Activated CD4-positive, alpha-beta T cell treated with anti-CD3 and anti-CD28 coated beads, Interleukin-2, amount 10 ng/mL, durations not matched to agents 7 days and 5 days (primary cell): ENCODE data around the gene AFG3L2. TPM values are rescaled to one million over a fixed set of nuclear protein-coding genes. Genes with fewer than 3 reads are reported as not detected.

Experiments
- CTCF ChIA-PET: fragments of 350-600 bp; sonication (Branson Sonifier 250); formaldehyde crosslinking; loops from one replicate; lab custom pipeline; 2021; ENCODE audit warnings: antibody characterized with exemption; lab: Charles Lee
- POLR2A ChIA-PET: fragments of 350-600 bp; sonication (Branson Sonifier 250); formaldehyde crosslinking; loops from one replicate; lab custom pipeline; 2021; ENCODE audit warnings: antibody characterized with exemption; lab: Charles Lee
- DNase-seq: peaks from one replicate; pipeline ENCODE4 v3.0.0-alpha.2; 2020
- H3K27ac Mint-ChIP-seq: one replicate; pipeline ENCODE4 v1.8.0; 2021; ENCODE audit warnings: mild to moderate bottlenecking, moderate library complexity, mixed read lengths
- H3K27me3 Mint-ChIP-seq: one replicate; pipeline ENCODE4 v1.8.0; 2021; ENCODE audit warnings: mixed read lengths
- H3K36me3 Mint-ChIP-seq: one replicate; pipeline ENCODE4 v1.8.0; 2021; ENCODE audit warnings: low read depth, mixed read lengths
- H3K4me1 Mint-ChIP-seq: one replicate; pipeline ENCODE4 v1.8.0; 2021; ENCODE audit warnings: mixed read lengths
- H3K4me3 Mint-ChIP-seq: one replicate; pipeline ENCODE4 v1.8.0; 2021; ENCODE audit warnings: mild to moderate bottlenecking, moderate library complexity, mixed read lengths
- H3K9me3 Mint-ChIP-seq: one replicate; pipeline ENCODE4 v1.8.0; 2021; ENCODE audit warnings: mixed read lengths
- total RNA-seq, 2 experiments: library from RNA; stranded (reverse); gene quantifications; one replicate each; pipeline ENCODE4 v1.2.3, GENCODE V29; 2021

The AFG3L2 gene
- total RNA-seq, 2 experiments from 2014 or later: 35.7 to 36.4 TPM

DNA sequence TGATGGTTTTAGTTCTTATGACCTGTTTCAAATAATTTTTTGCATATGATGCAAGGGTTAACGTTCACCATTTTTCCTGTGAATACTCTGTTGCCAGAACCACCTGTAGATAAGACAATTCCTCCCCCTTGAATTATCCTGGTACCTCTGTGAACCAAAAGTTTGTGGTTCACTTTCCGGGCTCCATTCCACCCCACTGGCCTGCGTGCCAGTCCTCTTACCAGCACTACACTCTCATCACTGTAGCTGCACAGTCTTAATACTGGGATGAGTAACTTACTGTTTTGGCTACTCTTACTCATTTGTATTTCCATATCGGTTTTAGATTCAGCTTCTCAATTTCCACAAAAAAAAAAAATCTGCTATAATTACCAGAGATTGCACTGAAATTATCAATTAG, 34.4 kb downstream of the AFG3L2 start:
- no peaks in the 10 kb centered on the region for H3K4me1 Mint-ChIP-seq
- H3K27ac Mint-ChIP-seq: peak overlapping the region; percentile 52
- no peak overlapping the region for H3K4me3 Mint-ChIP-seq
- DNase-seq: no peak
- no peaks in the 10 kb centered on the region for H3K9me3 Mint-ChIP-seq
- peaks cover 35% of the 10 kb centered on the region for H3K36me3 Mint-ChIP-seq
- ChIA-PET POLR2A (no interaction called here), CTCF (no interaction called here)
- H3K27me3 Mint-ChIP-seq: no peaks in the 10 kb centered on the region

DNA sequence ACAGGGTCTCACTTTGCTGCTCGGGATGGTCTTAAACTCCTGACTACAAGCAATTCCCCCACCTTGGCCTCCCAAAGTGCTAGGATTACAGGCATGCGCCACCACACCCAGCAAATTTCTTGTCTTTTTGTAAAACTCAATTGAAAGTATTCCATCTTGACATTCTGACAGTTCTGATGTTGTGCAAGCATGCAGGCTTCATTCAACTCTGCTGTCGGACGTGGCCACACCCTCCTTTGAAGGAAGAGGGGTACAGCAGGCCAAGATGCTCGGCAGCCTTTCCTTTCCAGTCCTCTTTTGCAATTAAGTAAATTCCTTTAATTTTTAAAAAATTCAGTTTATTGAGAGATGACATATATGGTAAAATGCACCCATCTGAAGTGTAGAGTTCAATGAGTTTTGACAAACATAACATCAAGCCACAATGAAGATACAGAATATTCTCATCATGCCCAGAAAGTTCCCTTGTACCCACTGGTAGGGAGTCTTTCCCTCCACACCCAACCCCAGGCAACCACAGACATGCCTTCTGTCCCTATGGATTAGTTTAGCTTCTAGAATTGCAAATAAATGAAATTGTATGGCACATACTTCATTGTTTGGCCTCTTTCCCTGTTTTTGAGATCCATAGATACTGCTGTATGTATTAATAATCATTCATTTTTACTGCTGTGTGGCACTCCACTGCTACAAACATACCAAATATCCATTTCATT, 35.9 kb downstream of the AFG3L2 start:
- POLR2A ChIA-PET: interaction anchor here (0.6 kb wide), 1 partner anchor 15 kb away, joined by 5 read pairs; no protein-coding TSS in a partner anchor

DNA sequence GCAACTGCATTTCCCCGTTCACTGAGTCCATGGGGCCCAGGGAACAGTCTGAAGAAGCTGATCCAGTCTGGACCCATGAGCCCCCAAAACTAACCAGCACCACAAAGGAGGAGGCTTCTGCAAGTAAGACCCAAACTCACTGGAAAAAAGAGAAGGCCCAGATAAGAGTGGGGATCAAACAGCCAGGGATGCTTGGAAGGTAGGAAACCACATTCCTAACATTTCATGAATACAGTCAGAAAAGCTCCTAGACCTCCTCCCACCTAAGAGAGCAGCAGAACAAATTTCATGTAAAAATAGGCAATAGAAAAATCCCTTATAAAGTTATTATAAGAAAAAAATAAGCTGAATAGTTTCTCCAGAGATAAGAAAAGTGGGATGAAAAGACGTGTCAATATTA, 38.6 kb downstream of the AFG3L2 start:
- Mint-ChIP-seq H3K4me1 (peaks cover 3% of the 10 kb centered on the region), H3K36me3 (peaks cover 28% of the 10 kb centered on the region), H3K27ac (no peak overlapping the region), H3K4me3 (no peak overlapping the region), H3K9me3 (no peaks in the 10 kb centered on the region), H3K27me3 (no peaks in the 10 kb centered on the region)
- ChIA-PET CTCF (interaction anchor here (0.9 kb wide), 1 partner anchor 13 kb away, joined by 4 read pairs; no protein-coding TSS in a partner anchor), POLR2A (no interaction called here)
- DNase-seq: no peak

More for the DNA sequence above, 35.9 kb downstream of the AFG3L2 start:
- Mint-ChIP-seq H3K36me3 (peaks cover 36% of the 10 kb centered on the region), H3K4me3 (no peak overlapping the region), H3K27me3 (no peaks in the 10 kb centered on the region), H3K27ac (no peak overlapping the region), H3K9me3 (no peaks in the 10 kb centered on the region), H3K4me1 (peaks cover 3% of the 10 kb centered on the region)
- no peak for DNase-seq
- CTCF ChIA-PET: interaction anchor here (0.6 kb wide), 1 partner anchor 17 kb away, joined by 4 read pairs; no protein-coding TSS in a partner anchor

DNA sequence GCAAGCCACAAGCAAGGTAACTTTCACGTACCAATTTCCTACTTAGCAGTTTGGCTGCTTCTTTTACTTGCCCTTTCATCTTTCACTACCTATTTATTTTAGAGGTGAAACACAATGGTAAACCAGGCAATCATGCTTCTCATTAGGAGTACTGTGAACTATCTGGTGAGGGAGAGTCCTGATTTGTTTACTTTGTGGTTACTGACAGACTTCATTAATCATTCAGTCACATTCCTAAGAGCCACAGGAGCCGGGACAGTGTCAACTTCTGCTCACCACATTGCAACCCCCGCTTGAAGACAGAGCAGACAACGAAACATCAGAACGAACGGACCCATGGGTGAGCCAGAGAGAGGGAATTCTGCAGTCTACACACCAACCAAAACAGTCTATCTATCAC, 40.1 kb downstream of the AFG3L2 start:
- Mint-ChIP-seq H3K4me1 (peaks cover 3% of the 10 kb centered on the region), H3K36me3 (peaks cover 20% of the 10 kb centered on the region), H3K27me3 (no peaks in the 10 kb centered on the region), H3K9me3 (no peaks in the 10 kb centered on the region), H3K27ac (no peak overlapping the region), H3K4me3 (no peak overlapping the region)
- no peak for DNase-seq
- ChIA-PET POLR2A (no interaction called here), CTCF (interaction anchor here (0.5 to 2.0 kb wide), 2 partner anchors 9 to 301 kb away, joined by 4 to 5 read pairs; no protein-coding TSS in a partner anchor)

DNA sequence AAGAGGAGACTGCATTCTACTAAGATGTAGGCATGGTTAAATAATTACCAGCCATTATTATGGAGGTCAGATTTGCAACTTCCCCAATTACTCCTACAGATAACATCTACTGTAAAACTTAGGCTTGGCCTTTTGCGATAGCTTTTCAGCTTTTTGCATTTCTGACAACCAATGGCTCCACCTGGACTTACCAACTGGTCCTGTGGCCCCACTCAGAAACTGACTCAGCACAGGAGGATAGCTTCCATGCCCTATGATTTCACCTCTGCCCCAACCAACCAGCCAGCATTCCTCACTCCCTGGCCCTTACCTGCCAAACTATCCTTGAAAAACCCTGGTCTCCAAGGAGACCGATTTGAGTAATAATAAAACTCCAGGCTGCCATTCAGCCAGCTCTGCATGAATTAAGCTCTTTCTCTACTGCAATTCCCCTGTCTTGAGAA, 40.8 kb downstream of the AFG3L2 start:
- H3K9me3 Mint-ChIP-seq: no peaks in the 10 kb centered on the region
- H3K27ac Mint-ChIP-seq: no peak overlapping the region
- peaks cover 19% of the 10 kb centered on the region for H3K36me3 Mint-ChIP-seq
- no peak for DNase-seq
- peaks cover 3% of the 10 kb centered on the region for H3K4me1 Mint-ChIP-seq
- no peak overlapping the region for H3K4me3 Mint-ChIP-seq
- H3K27me3 Mint-ChIP-seq: no peaks in the 10 kb centered on the region
- ChIA-PET CTCF (interaction anchor here (2.0 kb wide), 1 partner anchor 8 kb away, joined by 5 read pairs; no protein-coding TSS in a partner anchor), POLR2A (interaction anchor here (0.6 kb wide), 1 partner anchor 154 kb away, joined by 3 read pairs; no protein-coding TSS in a partner anchor)

DNA sequence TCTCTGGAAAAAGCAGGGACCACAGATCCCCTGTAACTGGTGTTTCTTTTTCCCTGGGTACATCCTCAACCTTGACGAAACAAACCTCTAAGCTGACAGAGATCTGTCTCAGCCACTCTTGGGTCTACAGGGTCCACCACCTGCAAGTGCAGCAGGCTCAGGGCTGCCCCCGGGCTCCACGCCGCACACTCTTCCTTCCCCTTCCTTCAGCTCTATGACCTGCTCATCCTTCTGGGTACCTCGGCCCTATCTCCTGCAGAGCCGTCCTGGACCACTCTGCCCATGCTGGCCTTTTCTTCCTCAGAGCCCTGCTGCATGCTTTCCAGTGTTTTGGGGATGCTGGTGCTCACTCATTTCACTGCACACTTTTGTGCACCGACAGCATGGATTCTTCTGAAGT, 41.5 kb downstream of the AFG3L2 start:
- peaks cover 19% of the 10 kb centered on the region for H3K36me3 Mint-ChIP-seq
- H3K4me1 Mint-ChIP-seq: peaks cover 3% of the 10 kb centered on the region
- CTCF ChIA-PET: interaction anchor here (1.0 to 2.0 kb wide), 2 partner anchors 8 to 13 kb away, joined by 3 to 5 read pairs; no protein-coding TSS in a partner anchor
- no peak overlapping the region for H3K4me3 Mint-ChIP-seq
- H3K27ac Mint-ChIP-seq: no peak overlapping the region
- POLR2A ChIA-PET: no interaction called here
- H3K27me3 Mint-ChIP-seq: no peaks in the 10 kb centered on the region
- H3K9me3 Mint-ChIP-seq: no peaks in the 10 kb centered on the region
- DNase-seq: no peak

DNA sequence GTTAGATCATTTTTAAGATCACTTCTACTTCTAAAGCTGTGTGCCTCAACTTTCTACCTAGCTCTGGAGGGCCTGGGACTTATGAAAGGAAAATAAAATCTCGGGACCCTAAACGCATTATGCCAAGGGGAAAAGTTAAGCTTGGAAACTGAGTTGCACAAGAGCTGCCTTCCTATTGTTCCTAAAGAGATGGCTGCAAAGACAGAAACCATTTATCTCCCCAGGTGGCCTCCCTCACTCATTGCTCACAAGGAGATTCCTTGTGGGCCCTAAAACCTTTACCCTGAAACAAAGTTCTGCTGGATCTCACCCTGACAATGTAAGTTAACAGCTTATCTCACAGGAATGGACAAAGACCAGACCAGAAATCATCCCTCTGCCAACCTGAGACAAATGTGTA, 42.2 kb downstream of the AFG3L2 start:
- ChIA-PET POLR2A (no interaction called here), CTCF (interaction anchor here (1.0 to 1.3 kb wide), 2 partner anchors 10 to 14 kb away, joined by 3 read pairs; no protein-coding TSS in a partner anchor)
- Mint-ChIP-seq H3K9me3 (no peaks in the 10 kb centered on the region), H3K27me3 (no peaks in the 10 kb centered on the region), H3K36me3 (peaks cover 19% of the 10 kb centered on the region), H3K4me1 (peaks cover 3% of the 10 kb centered on the region), H3K4me3 (no peak overlapping the region), H3K27ac (no peak overlapping the region)
- no peak for DNase-seq

DNA sequence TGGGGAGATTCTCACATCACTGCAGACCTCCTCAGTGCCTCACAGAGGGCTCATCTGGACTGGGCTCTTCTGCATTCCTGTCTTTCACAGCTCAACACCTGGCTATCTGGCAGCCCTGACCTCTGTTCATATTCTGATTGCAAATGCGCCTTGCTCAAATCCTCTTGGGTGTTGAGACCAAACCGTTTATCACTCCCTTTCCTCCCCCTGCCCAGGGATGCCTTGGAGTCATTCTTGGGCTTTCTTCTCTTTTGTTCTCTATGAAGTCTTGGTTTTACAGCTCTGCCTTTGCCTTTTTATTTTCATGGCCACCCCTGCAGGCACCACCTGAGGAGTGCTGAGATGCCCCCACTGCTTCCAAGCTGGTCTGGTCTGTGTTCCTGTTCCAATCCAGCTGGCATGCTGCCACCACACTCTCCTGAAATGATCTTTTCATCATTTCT, 42.6 kb downstream of the AFG3L2 start:
- Mint-ChIP-seq H3K36me3 (peaks cover 20% of the 10 kb centered on the region), H3K27me3 (no peaks in the 10 kb centered on the region), H3K4me3 (no peak overlapping the region), H3K27ac (no peak overlapping the region), H3K9me3 (no peaks in the 10 kb centered on the region), H3K4me1 (peaks cover 3% of the 10 kb centered on the region)
- ChIA-PET CTCF (interaction anchor here (1.0 to 1.3 kb wide), 2 partner anchors 10 to 14 kb away, joined by 3 read pairs; no protein-coding TSS in a partner anchor), POLR2A (interaction anchor here (0.6 kb wide), 1 partner anchor 113 kb away, joined by 8 read pairs; no protein-coding TSS in a partner anchor)
- no peak for DNase-seq

DNA sequence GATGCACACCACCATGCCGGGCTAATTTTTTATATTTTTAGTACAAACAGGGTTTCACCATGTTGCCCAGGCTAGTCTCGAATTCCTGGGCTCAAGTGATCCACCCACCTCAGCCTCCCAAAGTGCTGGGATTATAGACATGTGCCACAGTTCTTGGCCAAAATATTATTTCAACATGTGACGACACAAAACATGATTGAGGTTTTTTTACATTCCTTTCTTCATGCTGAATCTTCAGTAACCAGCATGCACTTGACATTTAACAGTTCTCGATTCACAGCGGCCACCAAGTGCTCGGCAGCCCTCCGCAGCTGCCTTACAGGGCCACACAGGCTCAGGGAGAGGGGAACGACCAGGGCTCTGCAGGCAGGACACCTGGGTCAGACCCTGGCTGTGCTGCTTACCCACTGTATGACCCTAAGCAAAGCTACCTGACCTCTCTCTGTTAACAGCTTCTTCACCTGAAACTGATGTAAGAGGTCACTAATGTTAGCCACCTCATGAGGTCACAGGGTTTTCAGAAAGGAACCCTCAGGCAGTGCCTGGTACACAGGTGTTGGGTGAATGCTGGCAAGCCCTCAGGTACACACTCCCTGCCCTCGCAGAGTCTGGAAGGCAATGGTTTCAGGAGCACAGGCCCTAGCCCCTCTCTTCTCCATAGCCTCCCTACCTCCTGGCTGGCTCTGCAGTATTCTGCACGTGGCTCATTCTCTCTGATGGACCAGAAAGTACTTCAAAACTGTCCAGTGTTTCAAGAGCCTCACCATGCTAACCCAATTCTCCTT, 43.3 kb downstream of the AFG3L2 start:
- Mint-ChIP-seq H3K9me3 (no peaks in the 10 kb centered on the region), H3K4me1 (peaks cover 3% of the 10 kb centered on the region), H3K4me3 (no peak overlapping the region), H3K27me3 (no peaks in the 10 kb centered on the region), H3K27ac (no peak overlapping the region), H3K36me3 (peaks cover 20% of the 10 kb centered on the region)
- ChIA-PET CTCF (interaction anchor here (1.3 kb wide), 1 partner anchor 9 kb away, joined by 3 read pairs; no protein-coding TSS in a partner anchor), POLR2A (interaction anchor here (0.6 kb wide), 1 partner anchor 113 kb away, joined by 8 read pairs; no protein-coding TSS in a partner anchor)
- no peak for DNase-seq

DNA sequence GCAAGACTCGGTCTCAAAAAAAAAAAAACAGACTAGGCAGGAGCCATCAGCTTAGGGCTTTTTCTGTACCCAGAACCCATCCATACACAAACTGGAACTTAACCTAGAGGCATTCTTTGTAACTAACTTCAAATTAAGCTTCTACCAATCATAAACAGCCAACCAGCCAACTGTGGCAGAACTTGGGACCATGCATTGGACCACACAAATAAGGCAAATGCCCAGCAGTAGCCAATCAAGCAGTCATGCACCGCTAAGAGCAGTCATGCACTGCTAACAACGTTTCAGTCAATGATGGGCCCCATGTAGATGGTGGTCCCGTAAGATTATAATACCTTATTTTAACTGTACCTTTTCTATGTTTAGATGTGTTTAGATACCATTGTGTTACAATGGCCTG, 46.3 kb downstream of the AFG3L2 start:
- Mint-ChIP-seq H3K9me3 (no peaks in the 10 kb centered on the region), H3K4me3 (no peak overlapping the region), H3K27ac (no peak overlapping the region), H3K27me3 (no peaks in the 10 kb centered on the region), H3K4me1 (peaks cover 12% of the 10 kb centered on the region), H3K36me3 (peaks cover 29% of the 10 kb centered on the region)
- POLR2A ChIA-PET: no interaction called here
- DNase-seq: no peak
- CTCF ChIA-PET: no interaction called here

DNA sequence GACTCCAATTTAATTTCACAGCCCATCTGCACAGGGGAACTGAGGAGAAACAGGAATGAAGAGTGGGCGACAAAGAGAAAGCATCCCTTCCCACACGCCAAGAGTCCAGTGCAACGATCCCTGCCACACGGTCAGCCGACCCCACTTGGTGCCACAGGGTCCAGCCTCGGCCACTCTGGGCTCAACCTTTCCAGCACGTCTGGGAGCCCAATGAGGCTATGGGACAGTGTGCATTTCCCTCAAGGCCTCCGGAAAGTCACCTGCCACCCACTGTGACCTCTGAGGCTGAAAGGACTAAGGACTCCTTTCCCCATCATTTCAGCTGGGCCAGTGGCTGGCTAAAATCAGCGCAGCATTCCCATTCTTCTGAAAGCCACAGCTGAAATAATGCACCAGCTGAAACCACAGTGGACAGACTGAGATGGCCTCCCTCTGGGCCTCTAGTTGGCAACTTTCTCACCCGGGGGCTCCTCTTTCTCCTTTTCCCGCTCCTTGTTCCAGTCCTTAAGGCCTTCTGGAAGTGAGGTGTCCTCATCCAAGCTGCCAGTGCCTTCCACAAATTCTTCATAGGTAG, 47.8 kb downstream of the AFG3L2 start:
- POLR2A ChIA-PET: no interaction called here
- no peaks in the 10 kb centered on the region for H3K9me3 Mint-ChIP-seq
- CTCF ChIA-PET: interaction anchor here (1.4 to 1.9 kb wide), 2 partner anchors 17 to 19 kb away, joined by 4 to 14 read pairs; no protein-coding TSS in a partner anchor
- H3K27ac Mint-ChIP-seq: no peak overlapping the region
- no peaks in the 10 kb centered on the region for H3K27me3 Mint-ChIP-seq
- no peak overlapping the region for H3K4me3 Mint-ChIP-seq
- peaks cover 28% of the 10 kb centered on the region for H3K36me3 Mint-ChIP-seq
- no peak for DNase-seq
- H3K4me1 Mint-ChIP-seq: peaks cover 12% of the 10 kb centered on the region

DNA sequence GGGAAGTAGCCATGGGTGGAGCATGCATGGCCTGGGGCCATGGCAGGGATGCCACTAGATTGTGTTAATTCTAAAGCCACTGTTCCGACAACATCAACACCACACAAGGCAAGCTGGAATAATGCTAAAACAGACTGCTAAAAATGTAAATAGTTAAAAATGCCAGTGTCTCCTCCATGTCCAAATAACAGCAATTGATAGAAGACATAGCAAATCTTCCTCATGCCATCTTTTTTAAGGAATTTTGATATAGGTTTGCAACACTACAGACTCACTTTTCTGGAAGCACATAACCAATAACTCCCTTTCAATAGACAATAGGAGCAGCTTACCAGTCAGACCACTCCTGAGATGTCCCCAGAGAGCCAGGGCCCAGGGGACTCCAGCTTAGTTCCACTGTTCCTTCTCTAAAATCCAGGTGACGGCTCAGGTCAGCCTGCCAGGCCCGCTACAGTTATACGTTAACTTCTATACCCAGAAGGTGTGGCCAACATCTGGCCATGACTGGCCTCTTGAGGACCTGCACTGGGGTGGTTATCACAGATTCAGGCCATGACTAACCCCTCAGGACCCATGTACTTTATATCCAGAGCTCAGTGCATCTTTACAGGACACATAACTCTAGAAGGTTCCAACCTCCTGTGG, 48.7 kb downstream of the AFG3L2 start:
- ChIA-PET CTCF (interaction anchor here (0.5 to 1.9 kb wide), 22 partner anchors 8 to 391 kb away, joined by 3 to 14 read pairs (median 3); partner anchors contain the start of gene AFG3L2), POLR2A (no interaction called here)
- Mint-ChIP-seq H3K4me3 (no peak overlapping the region), H3K27ac (peak overlapping the region; percentile 31), H3K4me1 (peaks cover 12% of the 10 kb centered on the region), H3K36me3 (peaks cover 26% of the 10 kb centered on the region), H3K9me3 (no peaks in the 10 kb centered on the region), H3K27me3 (no peaks in the 10 kb centered on the region)
- DNase-seq: no peak
